Measurements from ENCODE around the gene B3GAT1.

- no peak for TF ChIP-seq CTCF (IDR thresholded peaks at IDR 0.05)
- no peak for TF ChIP-seq POLR2A (IDR thresholded peaks at IDR 0.05)
- TF ChIP-seq POLR2AphosphoS5 (IDR thresholded peaks at IDR 0.05; ENCODE audit: insufficient read depth in 1 of 2, low read depth in 1 of 2): no peak
These were observed 1.2 kb upstream of the B3GAT1 start for GRCh38 chr11:134413043-134413825.
